Measurements from ENCODE around the gene TSPAN18.

TSPAN18 gene

GRCh38 chr11:44979543-44980399 is 253.0 kb downstream of the TSPAN18 start:
- DNase-seq (ENCODE audit: low read depth in 3 of 3): no peak

DNA sequence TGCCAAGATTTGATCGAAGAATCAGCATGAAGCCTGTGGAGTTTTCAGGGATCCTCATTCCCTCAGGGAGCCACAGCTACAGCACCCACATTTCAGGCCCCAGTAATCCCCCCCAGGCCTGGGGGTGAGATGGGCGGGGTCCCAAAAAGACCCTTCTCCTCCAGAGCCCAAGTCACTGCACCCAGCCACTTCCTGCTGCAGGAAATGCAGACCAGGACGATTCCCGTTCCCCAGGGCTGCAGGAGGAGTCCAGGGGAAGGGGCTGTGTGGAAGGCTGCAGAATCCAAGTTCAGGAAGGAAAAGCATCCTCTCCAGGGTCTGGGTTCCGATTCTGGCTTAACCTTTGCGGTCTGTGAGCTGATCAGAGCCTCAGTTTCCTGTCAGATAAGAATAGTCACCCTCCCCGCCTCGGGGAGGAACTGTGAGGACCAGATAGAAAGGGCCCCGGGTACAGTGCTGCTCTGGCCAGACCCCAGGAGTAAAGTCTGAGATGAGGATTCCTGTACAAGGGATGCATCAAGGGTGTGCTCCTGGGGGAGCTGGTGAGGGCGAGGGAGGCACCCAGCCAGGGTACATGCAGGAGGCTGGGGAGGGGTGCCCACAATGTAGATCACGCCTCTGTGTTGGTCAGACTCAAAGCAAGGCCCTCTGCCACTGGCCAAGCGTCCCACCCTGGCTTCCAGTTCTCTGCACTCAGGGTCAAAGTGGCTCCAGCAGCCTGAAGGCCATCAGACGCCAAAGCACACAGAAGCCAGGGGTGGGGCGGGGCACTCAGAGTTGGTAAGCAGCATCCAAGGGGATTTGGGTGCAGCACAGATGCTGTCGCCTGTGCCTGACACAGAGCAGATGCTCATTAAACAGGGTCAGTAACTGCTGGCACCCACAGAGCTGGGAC is 254.0 kb downstream of the TSPAN18 start:
- no peak for DNase-seq (ENCODE audit: low read depth in 3 of 3)
